Retinal pigment epithelial cell (primary cell): ENCODE results near the gene FAM222A.

ENCODE experiments used
- DNase-seq: peaks from one replicate; pipeline ENCODE4 v3.0.0-alpha.2; 2010; ENCODE audit warnings: low read depth
- H3K4me3 ChIP-seq: 2 replicates; pipeline ENCODE4 v1.5.1; 2011; ENCODE audit warnings: mild to moderate bottlenecking, low read length, control low read depth, moderate library complexity
- CTCF ChIP-seq: conservative IDR thresholded peaks from 2 replicates; pipeline ENCODE4 v1.5.1; 2011; ENCODE audit warnings: low read depth, low read length, control low read depth, inconsistent platforms

FAM222A gene

DNA sequence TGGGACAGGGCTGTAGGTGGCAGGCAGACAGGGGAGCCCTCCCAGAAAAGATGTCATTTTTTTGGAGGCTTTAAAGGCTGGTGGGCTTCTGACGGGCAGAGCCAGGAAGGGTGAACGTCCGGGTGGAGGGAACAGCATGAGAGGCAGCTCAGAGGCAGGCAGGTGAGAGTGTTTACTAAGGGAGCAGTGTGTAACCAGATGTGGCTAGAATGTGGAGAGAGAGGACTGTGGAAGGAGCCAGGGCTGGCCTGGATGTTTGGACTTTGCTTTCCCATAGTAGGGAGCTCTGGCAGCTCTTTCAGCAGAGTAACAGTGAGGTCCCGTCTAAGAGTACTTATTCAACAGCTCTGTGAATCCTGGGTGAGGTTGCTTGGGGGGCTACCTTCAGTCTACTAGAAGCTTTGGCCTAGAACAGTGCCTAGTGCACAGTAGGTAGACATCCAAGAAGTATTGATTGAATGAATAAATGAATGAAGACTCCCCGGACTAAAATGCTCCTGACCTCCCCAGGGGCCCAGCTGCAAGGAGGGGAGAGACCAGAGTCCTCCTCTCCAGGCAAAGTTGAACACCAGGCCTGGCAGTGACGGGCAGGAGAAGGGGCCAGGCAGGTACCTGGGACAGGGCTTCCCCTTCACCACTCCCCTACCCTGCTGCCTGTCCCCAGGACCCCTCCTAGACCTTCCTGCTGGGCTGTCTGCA is 8.5 kb downstream of the FAM222A start:
- H3K4me3 ChIP-seq: no peak overlapping the region
- no peak for TF ChIP-seq CTCF
- no peak for DNase-seq

DNA sequence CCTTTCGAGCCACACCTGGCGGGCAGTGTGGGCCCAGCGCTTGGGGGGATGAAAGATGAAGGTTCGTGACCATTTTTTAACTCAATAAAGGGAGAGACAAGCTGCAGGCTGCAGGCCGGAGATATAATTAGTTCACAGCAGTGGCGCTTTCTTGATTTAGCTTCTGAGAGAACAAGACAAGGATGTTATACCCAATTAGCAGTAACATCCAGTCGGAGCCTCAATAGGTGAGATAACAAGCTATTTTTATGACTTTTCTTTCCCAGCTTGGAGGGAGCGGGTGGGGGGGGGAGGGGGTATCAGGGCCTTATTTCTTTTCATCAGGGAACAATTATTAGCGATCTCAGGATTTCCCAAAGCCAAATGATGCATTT is 9.1 kb downstream of the FAM222A start:
- no peak overlapping the region for H3K4me3 ChIP-seq
- DNase-seq: no peak
- TF ChIP-seq CTCF: no peak

- DNase-seq: no peak
- no peak overlapping the region for H3K4me3 ChIP-seq
- no peak for TF ChIP-seq CTCF
Observed at GRCh38 chr12:109723311-109723881, 9.8 kb downstream of the FAM222A start.

- TF ChIP-seq CTCF: no peak
- no peak overlapping the region for H3K4me3 ChIP-seq
- DNase-seq: no peak
Observed at GRCh38 chr12:109724321-109724892, 10.8 kb downstream of the FAM222A start.

GRCh38 chr12:109725321-109726105 is 11.9 kb downstream of the FAM222A start:
- H3K4me3 ChIP-seq: no peak overlapping the region
- TF ChIP-seq CTCF: no peak
- no peak for DNase-seq

GRCh38 chr12:109726106-109726497 is 12.5 kb downstream of the FAM222A start:
- H3K4me3 ChIP-seq: no peak overlapping the region
- no peak for DNase-seq

More at GRCh38 chr12:109726106-109726497, 12.5 kb downstream of the FAM222A start:
- no peak for TF ChIP-seq CTCF
